HepG2 (cell line): Measurements from ENCODE around the gene CHMP4B. TPM values are rescaled to one million over a fixed set of nuclear protein-coding genes. Genes with fewer than 3 reads are reported as not detected.

Experiments used
- ATAC-seq: fragments of 200-7000 bp; cut with Tn5 transposase; 3 replicates; pipeline ENCODE4 v1.9.1; 2020; ENCODE audit warnings: mild to moderate bottlenecking, moderate library complexity
- BruUV-seq: library from RNA; stranded (reverse); fragments of 400-500 nt; replicated peaks from 2 replicates; lab custom pipeline; 2021; lab: Mats Ljungman, UMichigan
- CTCF ChIA-PET: fragments of 300-600 bp; formaldehyde crosslinking; extraction: SDS; loops from one replicate; lab custom pipeline; 2021; ENCODE audit warnings: low total read pairs, inconsistent platforms, low intra/inter-chr PET ratio; lab: Yijun Ruan, JAX
- POLR2A ChIA-PET: fragments of 350-600 bp; sonication (Branson Sonifier 250); formaldehyde crosslinking; loops from one replicate; lab custom pipeline; 2020; ENCODE audit warnings: antibody characterized with exemption, inconsistent platforms; lab: Yijun Ruan, JAX
- DNase-seq: peaks from one replicate; pipeline ENCODE4 v3.0.0-alpha.2; 2015; ENCODE audit warnings: low spot score
- FAIRE-seq: peaks from 3 replicates; lab custom pipeline; 2011; peaks lifted over from hg19 to GRCh38; lab: Jason Lieb, UNC
- H2AFZ ChIP-seq: one replicate; pipeline ENCODE4 v1.6.1; 2011; ENCODE audit warnings: low read length, inconsistent platforms
- H3K27ac ChIP-seq: fragments of 300-600 bp; 3 replicates; pipeline ENCODE4 v1.8.0; 2011; ENCODE audit warnings: mixed run types, mild to moderate bottlenecking, mixed read lengths, low read length, inconsistent platforms; ENCODE audit not compliant: insufficient read depth; ENCODE audit errors: extremely low read length
- H3K27me3 ChIP-seq, 2 experiments: fragments of 200-600 bp in 1 of 2; 2 replicates in 1 of 2; 3 replicates in 1 of 2; pipeline versions ENCODE4 v1.6.0 to v1.8.0; 2011; ENCODE audit warnings: low read length in 2 of 2, mild to moderate bottlenecking in 2 of 2, moderate library complexity in 2 of 2, inconsistent platforms in 1 of 2; ENCODE audit not compliant: insufficient read depth in 2 of 2, control insufficient read depth in 1 of 2
- H3K36me3 ChIP-seq, 2 experiments: fragments of 200-600 bp in 1 of 2; replicated peaks in 1 of 2; 2 replicates in 1 of 2; 3 replicates in 1 of 2; pipeline versions ENCODE4 v1.5.1 to v1.8.0; 2011; ENCODE audit warnings: low read length in 2 of 2, inconsistent platforms in 1 of 2; ENCODE audit not compliant: insufficient read depth in 2 of 2, control insufficient read depth in 1 of 2
- H3K4me1 ChIP-seq: 2 replicates; pipeline ENCODE4 v1.5.1; 2012; ENCODE audit warnings: low read length, inconsistent platforms; ENCODE audit not compliant: insufficient read depth
- H3K4me2 ChIP-seq: 2 replicates; pipeline ENCODE4 v1.6.0; 2011; ENCODE audit warnings: low read depth, low read length, inconsistent platforms
- H3K4me3 ChIP-seq, 3 experiments: fragments of 200-600 bp in 1 of 3; sonication (generic), shearing (Covaris generic) in 1 of 3; replicated peaks in 1 of 3; 2 replicates each; pipeline ENCODE4 v1.5.1; 2011 to 2016; ENCODE audit warnings: low read length in 3 of 3, inconsistent platforms in 2 of 3, low read depth in 2 of 3, mild to moderate bottlenecking in 2 of 3, control low read depth in 1 of 3, mixed read lengths in 1 of 3; ENCODE audit not compliant: insufficient read depth in 1 of 3
- H3K79me2 ChIP-seq: one replicate; pipeline ENCODE4 v1.6.1; 2011; ENCODE audit warnings: low read length, inconsistent platforms; ENCODE audit not compliant: insufficient read depth
- H3K9ac ChIP-seq: 2 replicates; pipeline ENCODE4 v1.6.0; 2011; ENCODE audit warnings: mild to moderate bottlenecking, low read depth, low read length, inconsistent platforms; ENCODE audit not compliant: insufficient read depth
- H3K9me3 ChIP-seq: 2 replicates; pipeline ENCODE4 v1.5.1; 2012; ENCODE audit warnings: mild to moderate bottlenecking, low read length
- H4K20me1 ChIP-seq: 2 replicates; pipeline ENCODE4 v1.6.0; 2011; ENCODE audit warnings: inconsistent platforms, mild to moderate bottlenecking, low read length, moderate library complexity; ENCODE audit not compliant: insufficient read depth
- HDAC6 ChIP-seq: fragments of 200-600 bp; sonication (generic); IDR thresholded peaks from 2 replicates; pipeline ENCODE4 v1.7.0; 2017; ENCODE audit warnings: mild to moderate bottlenecking, antibody characterized with exemption, low read length, low read depth
- HIVEP1 ChIP-seq: sonication (generic); formaldehyde crosslinking; IDR thresholded peaks from 2 replicates; pipeline ENCODE4 v1.4.0; 2020; ENCODE audit warnings: mild to moderate bottlenecking, missing genetic modification reagents
- KMT2A ChIP-seq: sonication (generic); formaldehyde crosslinking; IDR thresholded peaks from 2 replicates; pipeline ENCODE4 v1.4.0; 2020; ENCODE audit warnings: missing genetic modification reagents
- MED13 ChIP-seq: sonication (generic); formaldehyde crosslinking; IDR thresholded peaks from 2 replicates; pipeline ENCODE4 v1.5.0; 2020; ENCODE audit warnings: missing genetic modification reagents
- SIX4 ChIP-seq: sonication (generic); formaldehyde crosslinking; IDR thresholded peaks from 2 replicates; pipeline ENCODE4 v1.4.0; 2020; ENCODE audit warnings: missing genetic modification reagents
- ZNF335 ChIP-seq: sonication (generic); formaldehyde crosslinking; IDR thresholded peaks from 2 replicates; pipeline ENCODE4 v1.4.0; 2020; ENCODE audit warnings: missing genetic modification reagents
- ZNF549 ChIP-seq: sonication (generic); formaldehyde crosslinking; IDR thresholded peaks from 2 replicates; pipeline ENCODE4 v1.5.0; 2020; ENCODE audit warnings: missing genetic modification reagents
- ZNF629 ChIP-seq: sonication (generic); formaldehyde crosslinking; conservative IDR thresholded peaks from 2 replicates; pipeline ENCODE4 v1.5.0; 2020; ENCODE audit warnings: missing genetic modification reagents
- WGBS: methylation state at CpG from one replicate; pipeline ENCODE4 v1.1.6; 2017; ENCODE audit warnings: low lambda C conversion rate; 5-methylcytosine and 5-hydroxymethylcytosine counted together
- in situ Hi-C: cut with HindIII; loops from 2 replicates; pipeline ENCODE4 v1.10.0; 2017; ENCODE audit warnings: low pct_unique_long_range_greater_than_20kb; ENCODE audit not compliant: extremely low pct_ligation_motif_present
- intact Hi-C: fragments of 100-400 bp; cut with micrococcal nuclease; formaldehyde crosslinking; loops from one replicate; pipeline ENCODE4 v1.10.0; 2022; ENCODE audit not compliant: unreplicated experiment
- polyA plus RNA-seq, 8 experiments: library from polyadenylated mRNA; depleted of rRNA in 3 of 8; stranded (reverse) in 7 of 8; unstranded in 1 of 8; fragments of >200 nt; fragmentation: Illumina TruSeq in 4 of 8; extraction: Trizol in 4 of 8; gene quantifications; 2 replicates each; pipeline versions ENCODE4 v1.2.1 to v1.2.3, GENCODE V29; 2011 to 2016; ENCODE audit warnings: low read depth in 4 of 8, missing spikeins in 1 of 8, mixed read lengths in 1 of 8; ENCODE audit not compliant: insufficient read depth in 1 of 8
- total RNA-seq, 5 experiments: library from RNA; depleted of rRNA; stranded (reverse); fragments of >200 nt; fragmentation: Illumina TruSeq; extraction: Trizol; gene quantifications; 2 replicates each; pipeline ENCODE4 v1.2.3, GENCODE V29; 2016; ENCODE audit warnings: low read depth in 1 of 5
- TF ChIP-seq, protein P1 (sequence below): sonication (generic); formaldehyde crosslinking; IDR thresholded peaks from 2 replicates; pipeline ENCODE4 v1.4.0; 2020; ENCODE audit warnings: mild to moderate bottlenecking, missing genetic modification reagents, borderline replicate concordance
- TF ChIP-seq, protein P2 (sequence below): sonication (generic); formaldehyde crosslinking; IDR thresholded peaks from 2 replicates; pipeline ENCODE4 v1.4.0; 2020; ENCODE audit warnings: missing genetic modification reagents
- TF ChIP-seq, protein P3 (sequence below): sonication (generic); formaldehyde crosslinking; IDR thresholded peaks from 2 replicates; pipeline ENCODE4 v1.9.0; 2021; ENCODE audit warnings: mild to moderate bottlenecking, missing genetic modification reagents

The CHMP4B gene
- total and polyA plus RNA-seq, 2 of the 13 experiments (the other 11 are each of a cell fraction or from before 2014, with no cell fraction given), result 40.1 to 45.6 TPM

DNA sequence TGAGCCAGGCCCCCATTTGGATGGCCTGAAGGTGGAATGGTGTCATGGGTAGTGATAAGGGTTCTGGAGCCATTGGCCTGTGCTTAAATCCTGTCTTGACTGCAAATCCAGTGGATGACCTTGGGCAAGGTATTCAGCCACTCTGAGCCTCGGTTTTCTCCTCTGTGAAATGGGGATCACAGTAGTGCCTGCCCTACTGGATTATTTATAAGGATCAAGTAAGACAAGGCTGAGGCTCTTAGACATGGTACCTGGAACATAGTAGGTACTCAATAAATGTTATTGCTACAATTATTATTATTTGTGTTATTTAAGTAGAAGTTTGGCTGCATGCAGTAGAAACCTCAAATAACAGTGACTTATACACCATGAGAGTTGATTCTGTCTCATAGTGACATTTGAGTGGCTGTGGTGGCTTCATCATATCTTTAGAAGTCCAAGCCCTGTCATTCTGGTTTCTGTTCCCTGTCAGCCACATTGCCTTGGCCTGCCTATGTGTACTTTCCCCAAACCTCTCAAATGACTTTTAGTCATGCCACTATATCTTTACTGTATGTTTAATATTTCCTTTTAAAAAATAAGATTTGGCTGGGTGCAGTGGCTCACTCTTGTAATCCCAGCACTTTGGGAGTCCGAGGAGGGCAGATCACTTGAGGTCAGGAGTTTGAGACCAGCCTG is 37.6 kb upstream of the CHMP4B start (continued):
- TF ChIP-seq MED13 (CRISPR knock-in tag) (no peak), ZNF335 (no peak), ZNF629 (peak; percentile 82), ZNF549 (CRISPR knock-in tag) (no peak), KMT2A (CRISPR knock-in tag) (no peak)
- TF ChIP-seq, protein P1, sequence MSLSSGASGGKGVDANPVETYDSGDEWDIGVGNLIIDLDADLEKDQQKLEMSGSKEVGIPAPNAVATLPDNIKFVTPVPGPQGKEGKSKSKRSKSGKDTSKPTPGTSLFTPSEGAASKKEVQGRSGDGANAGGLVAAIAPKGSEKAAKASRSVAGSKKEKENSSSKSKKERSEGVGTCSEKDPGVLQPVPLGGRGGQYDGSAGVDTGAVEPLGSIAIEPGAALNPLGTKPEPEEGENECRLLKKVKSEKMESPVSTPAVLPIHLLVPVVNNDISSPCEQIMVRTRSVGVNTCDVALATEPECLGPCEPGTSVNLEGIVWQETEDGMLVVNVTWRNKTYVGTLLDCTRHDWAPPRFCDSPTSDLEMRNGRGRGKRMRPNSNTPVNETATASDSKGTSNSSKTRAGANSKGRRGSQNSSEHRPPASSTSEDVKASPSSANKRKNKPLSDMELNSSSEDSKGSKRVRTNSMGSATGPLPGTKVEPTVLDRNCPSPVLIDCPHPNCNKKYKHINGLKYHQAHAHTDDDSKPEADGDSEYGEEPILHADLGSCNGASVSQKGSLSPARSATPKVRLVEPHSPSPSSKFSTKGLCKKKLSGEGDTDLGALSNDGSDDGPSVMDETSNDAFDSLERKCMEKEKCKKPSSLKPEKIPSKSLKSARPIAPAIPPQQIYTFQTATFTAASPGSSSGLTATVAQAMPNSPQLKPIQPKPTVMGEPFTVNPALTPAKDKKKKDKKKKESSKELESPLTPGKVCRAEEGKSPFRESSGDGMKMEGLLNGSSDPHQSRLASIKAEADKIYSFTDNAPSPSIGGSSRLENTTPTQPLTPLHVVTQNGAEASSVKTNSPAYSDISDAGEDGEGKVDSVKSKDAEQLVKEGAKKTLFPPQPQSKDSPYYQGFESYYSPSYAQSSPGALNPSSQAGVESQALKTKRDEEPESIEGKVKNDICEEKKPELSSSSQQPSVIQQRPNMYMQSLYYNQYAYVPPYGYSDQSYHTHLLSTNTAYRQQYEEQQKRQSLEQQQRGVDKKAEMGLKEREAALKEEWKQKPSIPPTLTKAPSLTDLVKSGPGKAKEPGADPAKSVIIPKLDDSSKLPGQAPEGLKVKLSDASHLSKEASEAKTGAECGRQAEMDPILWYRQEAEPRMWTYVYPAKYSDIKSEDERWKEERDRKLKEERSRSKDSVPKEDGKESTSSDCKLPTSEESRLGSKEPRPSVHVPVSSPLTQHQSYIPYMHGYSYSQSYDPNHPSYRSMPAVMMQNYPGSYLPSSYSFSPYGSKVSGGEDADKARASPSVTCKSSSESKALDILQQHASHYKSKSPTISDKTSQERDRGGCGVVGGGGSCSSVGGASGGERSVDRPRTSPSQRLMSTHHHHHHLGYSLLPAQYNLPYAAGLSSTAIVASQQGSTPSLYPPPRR, result no peak
- TF ChIP-seq, protein P2, sequence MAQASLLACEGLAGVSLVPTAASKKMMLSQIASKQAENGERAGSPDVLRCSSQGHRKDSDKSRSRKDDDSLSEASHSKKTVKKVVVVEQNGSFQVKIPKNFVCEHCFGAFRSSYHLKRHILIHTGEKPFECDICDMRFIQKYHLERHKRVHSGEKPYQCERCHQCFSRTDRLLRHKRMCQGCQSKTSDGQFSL (CRISPR knock-in tag), result no peak
- TF ChIP-seq, all 625 proteins: peak for 2

DNA sequence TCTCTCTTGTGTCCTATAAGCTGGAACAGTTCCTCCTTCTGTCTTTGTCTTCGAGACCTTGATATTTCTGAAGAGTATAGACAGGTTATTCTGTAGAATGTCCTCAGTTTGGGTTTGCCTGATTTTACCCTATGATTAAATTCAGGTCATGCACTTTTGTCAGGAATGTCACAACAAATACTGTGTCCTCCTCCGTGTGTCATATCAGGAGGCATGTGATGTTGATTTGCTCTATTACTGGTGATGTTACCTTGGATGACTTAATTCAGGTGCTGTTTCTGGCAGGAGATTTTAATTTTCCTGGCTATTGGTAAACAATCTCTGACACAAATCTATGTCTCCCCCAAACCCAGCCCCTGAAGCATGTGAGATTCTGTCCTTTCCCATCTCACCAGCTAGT is 33.3 kb upstream of the CHMP4B start:
- Histone ChIP-seq H2AFZ (no peak overlapping the region), H3K79me2 (no peaks in the 10 kb centered on the region), H3K27ac (no peak overlapping the region), H3K27me3 (no peaks in the 10 kb centered on the region), H3K4me2 (no peak overlapping the region), H3K9ac (no peak overlapping the region), H3K36me3 (no peaks in the 10 kb centered on the region), H4K20me1 (no peaks in the 10 kb centered on the region), H3K4me3 (no peak overlapping the region), H3K4me1 (peaks cover 17% of the 10 kb centered on the region), H3K9me3 (no peaks in the 10 kb centered on the region)
- FAIRE-seq (no peak), DNase-seq (no peak), ATAC-seq (no peak)
- BruUV-seq, result no TSS peak
- intact Hi-C loops (no loop called here), in situ Hi-C loops (no loop called here)
- CTCF ChIA-PET, result no interaction called here
- POLR2A ChIA-PET, result no interaction called here
- 86% methylated on average over 2 of the region's 2 CpGs for WGBS
- no peak for TF ChIP-seq SIX4 (CRISPR knock-in tag)
- TF ChIP-seq HIVEP1 (CRISPR knock-in tag), result no peak
- TF ChIP-seq HDAC6, result no peak
- TF ChIP-seq, protein P3, sequence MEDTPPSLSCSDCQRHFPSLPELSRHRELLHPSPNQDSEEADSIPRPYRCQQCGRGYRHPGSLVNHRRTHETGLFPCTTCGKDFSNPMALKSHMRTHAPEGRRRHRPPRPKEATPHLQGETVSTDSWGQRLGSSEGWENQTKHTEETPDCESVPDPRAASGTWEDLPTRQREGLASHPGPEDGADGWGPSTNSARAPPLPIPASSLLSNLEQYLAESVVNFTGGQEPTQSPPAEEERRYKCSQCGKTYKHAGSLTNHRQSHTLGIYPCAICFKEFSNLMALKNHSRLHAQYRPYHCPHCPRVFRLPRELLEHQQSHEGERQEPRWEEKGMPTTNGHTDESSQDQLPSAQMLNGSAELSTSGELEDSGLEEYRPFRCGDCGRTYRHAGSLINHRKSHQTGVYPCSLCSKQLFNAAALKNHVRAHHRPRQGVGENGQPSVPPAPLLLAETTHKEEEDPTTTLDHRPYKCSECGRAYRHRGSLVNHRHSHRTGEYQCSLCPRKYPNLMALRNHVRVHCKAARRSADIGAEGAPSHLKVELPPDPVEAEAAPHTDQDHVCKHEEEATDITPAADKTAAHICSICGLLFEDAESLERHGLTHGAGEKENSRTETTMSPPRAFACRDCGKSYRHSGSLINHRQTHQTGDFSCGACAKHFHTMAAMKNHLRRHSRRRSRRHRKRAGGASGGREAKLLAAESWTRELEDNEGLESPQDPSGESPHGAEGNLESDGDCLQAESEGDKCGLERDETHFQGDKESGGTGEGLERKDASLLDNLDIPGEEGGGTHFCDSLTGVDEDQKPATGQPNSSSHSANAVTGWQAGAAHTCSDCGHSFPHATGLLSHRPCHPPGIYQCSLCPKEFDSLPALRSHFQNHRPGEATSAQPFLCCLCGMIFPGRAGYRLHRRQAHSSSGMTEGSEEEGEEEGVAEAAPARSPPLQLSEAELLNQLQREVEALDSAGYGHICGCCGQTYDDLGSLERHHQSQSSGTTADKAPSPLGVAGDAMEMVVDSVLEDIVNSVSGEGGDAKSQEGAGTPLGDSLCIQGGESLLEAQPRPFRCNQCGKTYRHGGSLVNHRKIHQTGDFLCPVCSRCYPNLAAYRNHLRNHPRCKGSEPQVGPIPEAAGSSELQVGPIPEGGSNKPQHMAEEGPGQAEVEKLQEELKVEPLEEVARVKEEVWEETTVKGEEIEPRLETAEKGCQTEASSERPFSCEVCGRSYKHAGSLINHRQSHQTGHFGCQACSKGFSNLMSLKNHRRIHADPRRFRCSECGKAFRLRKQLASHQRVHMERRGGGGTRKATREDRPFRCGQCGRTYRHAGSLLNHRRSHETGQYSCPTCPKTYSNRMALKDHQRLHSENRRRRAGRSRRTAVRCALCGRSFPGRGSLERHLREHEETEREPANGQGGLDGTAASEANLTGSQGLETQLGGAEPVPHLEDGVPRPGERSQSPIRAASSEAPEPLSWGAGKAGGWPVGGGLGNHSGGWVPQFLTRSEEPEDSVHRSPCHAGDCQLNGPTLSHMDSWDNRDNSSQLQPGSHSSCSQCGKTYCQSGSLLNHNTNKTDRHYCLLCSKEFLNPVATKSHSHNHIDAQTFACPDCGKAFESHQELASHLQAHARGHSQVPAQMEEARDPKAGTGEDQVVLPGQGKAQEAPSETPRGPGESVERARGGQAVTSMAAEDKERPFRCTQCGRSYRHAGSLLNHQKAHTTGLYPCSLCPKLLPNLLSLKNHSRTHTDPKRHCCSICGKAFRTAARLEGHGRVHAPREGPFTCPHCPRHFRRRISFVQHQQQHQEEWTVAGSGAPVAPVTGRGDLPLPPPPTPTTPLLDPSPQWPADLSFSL (CRISPR knock-in tag), result no peak
